Daoy (cell line): Measurements from ENCODE around the gene PIGN. TPM values are rescaled to one million over a fixed set of nuclear protein-coding genes. Genes with fewer than 3 reads are reported as not detected.

Source experiments
- DNase-seq: peaks from one replicate; pipeline ENCODE4 v3.0.0-alpha.2; 2015; ENCODE audit warnings: low read depth
- total RNA-seq: library from RNA; depleted of rRNA; stranded (reverse); fragments of >200 nt; shearing (Covaris generic); gene quantifications from 2 replicates; pipeline ENCODE4 v1.2.3, GENCODE V29; 2014

PIGN gene
- total RNA-seq, 1 experiment from 2014 or later, result 14.9 TPM

GRCh38 chr18:62119884-62120283, 67.0 kb downstream of the PIGN start:
- no peak for DNase-seq

- peak; percentile 3 for DNase-seq
Observed at GRCh38 chr18:62118328-62118727, 68.5 kb downstream of the PIGN start.

- no peak for DNase-seq
Observed at GRCh38 chr18:62109676-62110075, 77.2 kb downstream of the PIGN start.

- DNase-seq, result no peak
Observed at GRCh38 chr18:62107881-62108280, 79.0 kb downstream of the PIGN start.

GRCh38 chr18:62106271-62106670, 80.6 kb downstream of the PIGN start:
- DNase-seq, result no peak

GRCh38 chr18:62105376-62105775, 81.5 kb downstream of the PIGN start:
- DNase-seq, result no peak

GRCh38 chr18:62102221-62102620, 84.6 kb downstream of the PIGN start:
- DNase-seq, result no peak

GRCh38 chr18:62101321-62101721, 85.5 kb downstream of the PIGN start:
- no peak for DNase-seq

GRCh38 chr18:62098960-62099359, 87.9 kb downstream of the PIGN start:
- DNase-seq, result no peak

- DNase-seq, result no peak
Observed at GRCh38 chr18:62097698-62098097, 89.2 kb downstream of the PIGN start.

GRCh38 chr18:62091487-62092120, 95.3 kb downstream of the PIGN start:
- DNase-seq, result no peak

GRCh38 chr18:62089174-62089573, 97.7 kb downstream of the PIGN start:
- DNase-seq, result no peak

- DNase-seq, result no peak
Observed at GRCh38 chr18:62088156-62088555, 98.7 kb downstream of the PIGN start.

GRCh38 chr18:62085756-62086155, 101.1 kb downstream of the PIGN start:
- DNase-seq, result no peak

- DNase-seq, result no peak
Observed at GRCh38 chr18:62081761-62082294, 105.0 kb downstream of the PIGN start.

- DNase-seq, result no peak
Observed at GRCh38 chr18:62081248-62081647, 105.6 kb downstream of the PIGN start.

GRCh38 chr18:62080172-62080900, 106.5 kb downstream of the PIGN start:
- DNase-seq, result no peak

- DNase-seq, result no peak
Observed at GRCh38 chr18:62073461-62074281, 113.2 kb downstream of the PIGN start.

GRCh38 chr18:62072370-62072769, 114.5 kb downstream of the PIGN start:
- no peak for DNase-seq

- DNase-seq, result no peak
Observed at GRCh38 chr18:62071071-62071470, 115.8 kb downstream of the PIGN start.

- no peak for DNase-seq
Observed at GRCh38 chr18:62070302-62070701, 116.6 kb downstream of the PIGN start.

- no peak for DNase-seq
Observed at GRCh38 chr18:62069556-62069955, 117.3 kb downstream of the PIGN start.
